ENCODE measurements around the gene LPIN3.

The LPIN3 gene

GRCh38 chr20:41318271-41318649, 22.4 kb upstream of the LPIN3 start:
- DNase-seq (ENCODE audit: low spot score), result no peak

- DNase-seq (ENCODE audit: low spot score), result no peak
Measured at GRCh38 chr20:41320441-41320840, 20.2 kb upstream of the LPIN3 start.

GRCh38 chr20:41320976-41321375, 19.6 kb upstream of the LPIN3 start:
- no peak for DNase-seq (ENCODE audit: low spot score)

- DNase-seq (ENCODE audit: low spot score), result no peak
Measured at GRCh38 chr20:41327178-41327577, 13.4 kb upstream of the LPIN3 start.

DNA sequence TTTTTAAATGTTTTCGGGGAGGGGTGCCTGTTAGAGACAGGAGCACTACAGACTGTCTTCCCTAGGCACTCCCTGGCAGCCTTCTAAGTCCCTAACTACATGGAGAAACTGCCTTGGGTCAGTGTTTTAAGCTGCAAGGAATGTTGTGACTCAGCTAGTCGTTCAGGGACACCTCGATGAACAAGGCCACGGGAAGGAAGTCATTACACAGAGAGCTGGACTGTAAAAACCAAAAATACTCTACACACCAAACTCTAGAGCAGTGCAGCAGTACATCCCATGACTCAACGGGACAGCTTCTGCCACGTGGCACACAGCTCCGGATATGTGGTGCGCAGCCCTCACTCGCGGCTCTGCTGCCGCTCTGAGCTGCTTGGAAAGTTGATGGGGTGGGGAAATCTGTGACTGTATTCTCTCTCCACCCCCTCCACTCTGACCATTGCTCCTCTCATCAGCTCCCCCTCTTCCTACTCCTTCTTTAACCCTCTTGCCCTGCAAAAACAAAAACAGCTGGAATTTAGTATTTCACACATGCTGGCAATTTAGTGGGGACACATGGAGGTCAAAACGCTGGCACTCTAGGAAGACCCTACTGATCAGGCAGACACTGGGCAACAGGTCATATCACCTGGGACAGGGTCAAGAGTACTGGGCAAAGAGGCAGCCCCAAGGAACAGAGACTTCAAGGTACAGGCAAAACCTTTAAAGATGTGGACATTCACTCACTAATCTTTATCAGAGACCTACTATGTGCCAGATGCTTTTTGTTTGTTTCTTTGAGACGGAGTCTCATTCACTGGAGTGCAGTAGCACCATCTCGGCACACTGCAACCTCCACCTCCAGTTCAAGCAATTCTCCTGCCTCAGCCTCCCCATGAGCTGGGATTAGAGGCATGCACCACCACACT, 10.9 kb upstream of the LPIN3 start:
- peak; percentile 58 for DNase-seq (ENCODE audit: low spot score)

- DNase-seq (ENCODE audit: low spot score), result peak; percentile 12
Measured at GRCh38 chr20:41330343-41330720, 10.3 kb upstream of the LPIN3 start.

DNA sequence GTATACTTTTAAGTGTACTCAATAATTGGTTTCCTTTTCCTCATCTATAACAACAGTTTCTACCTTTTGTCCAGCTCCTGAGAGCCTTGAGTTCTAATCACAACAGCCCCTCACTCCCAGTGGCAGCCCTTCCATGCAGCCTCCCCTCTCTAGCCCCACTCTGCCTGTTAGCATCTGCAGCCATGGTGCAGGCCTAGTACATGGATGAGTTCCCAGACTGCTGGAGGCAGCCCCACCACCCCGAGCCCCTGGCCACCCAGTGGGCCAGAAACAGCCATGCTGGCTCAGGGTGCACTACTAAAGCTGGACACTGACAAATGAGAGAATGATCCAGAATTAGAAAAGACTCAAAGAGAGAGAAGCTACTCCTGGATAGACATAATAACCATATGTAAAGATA, 9.7 kb upstream of the LPIN3 start:
- DNase-seq (ENCODE audit: low spot score), result no peak

GRCh38 chr20:41331731-41332130, 8.9 kb upstream of the LPIN3 start:
- no peak for DNase-seq (ENCODE audit: low spot score)

- no peak for DNase-seq (ENCODE audit: low spot score)
Measured at GRCh38 chr20:41334036-41334435, 6.6 kb upstream of the LPIN3 start.

DNA sequence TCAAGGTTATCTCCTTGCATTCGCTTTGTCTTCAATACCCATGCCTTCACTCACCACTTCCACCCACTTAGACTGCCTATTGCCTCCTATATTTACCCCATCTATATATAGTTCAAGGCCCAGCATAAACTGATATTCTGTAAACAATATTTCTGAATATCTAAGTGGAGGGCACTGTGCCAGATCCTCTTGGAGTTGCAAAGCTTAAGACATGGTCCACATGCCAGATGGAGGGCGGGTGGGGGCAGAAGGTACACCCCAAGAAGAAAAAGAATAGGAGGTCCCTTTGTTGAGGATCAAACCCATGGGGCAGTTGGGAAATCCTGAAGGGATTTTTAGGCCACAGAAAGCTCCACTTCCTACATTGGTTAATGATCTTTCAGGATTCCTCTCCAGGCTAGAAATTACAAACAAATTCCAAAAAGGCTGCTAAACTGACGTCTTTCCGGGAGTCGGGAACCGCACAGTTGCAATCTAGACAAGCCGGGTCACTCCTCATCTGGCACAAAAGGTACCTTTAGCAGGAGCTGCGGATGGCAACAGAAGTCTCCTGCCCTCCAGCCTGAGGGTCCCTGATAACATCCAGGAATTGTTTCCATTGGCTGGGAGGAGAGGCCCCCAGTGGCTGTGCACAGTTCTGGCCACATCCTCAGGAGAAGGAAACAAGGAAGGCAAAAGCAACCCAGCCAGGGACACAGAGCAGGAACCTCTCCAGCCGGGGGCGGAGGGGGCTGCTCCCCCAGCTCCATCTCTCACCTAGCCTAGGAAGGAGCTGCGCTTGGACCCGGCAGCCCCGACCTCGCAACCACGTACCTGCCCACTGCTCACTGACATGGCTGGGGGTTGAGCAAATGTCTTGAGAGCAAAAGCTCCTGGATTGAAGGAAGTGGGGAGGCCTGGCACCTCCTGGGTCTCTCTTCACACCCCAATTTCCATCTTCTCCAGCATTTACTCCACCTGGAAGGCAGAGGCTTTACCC, 5.9 kb upstream of the LPIN3 start:
- peak; percentile 14 for DNase-seq (ENCODE audit: low spot score)

DNA sequence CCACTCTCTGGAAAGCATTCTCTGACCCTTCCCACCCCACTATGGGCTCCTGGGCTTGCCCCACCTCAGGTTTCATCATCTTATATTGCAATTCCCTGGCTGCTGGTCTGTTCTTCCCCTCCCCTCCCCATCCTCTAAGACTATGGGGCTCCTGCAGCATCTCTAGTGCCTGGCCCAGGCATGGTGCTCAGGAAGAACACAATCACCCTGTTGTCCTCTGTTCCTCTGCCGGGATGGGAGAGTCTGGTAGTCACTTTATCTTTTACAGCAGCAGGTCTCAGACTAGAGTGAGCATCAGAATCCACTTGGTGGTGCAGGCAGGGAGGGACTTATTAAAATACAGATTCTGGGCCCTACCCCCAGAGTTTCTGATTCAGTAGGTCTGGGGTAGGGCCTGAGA, 5.0 kb upstream of the LPIN3 start:
- peak; percentile 12 for DNase-seq (ENCODE audit: low spot score)

DNA sequence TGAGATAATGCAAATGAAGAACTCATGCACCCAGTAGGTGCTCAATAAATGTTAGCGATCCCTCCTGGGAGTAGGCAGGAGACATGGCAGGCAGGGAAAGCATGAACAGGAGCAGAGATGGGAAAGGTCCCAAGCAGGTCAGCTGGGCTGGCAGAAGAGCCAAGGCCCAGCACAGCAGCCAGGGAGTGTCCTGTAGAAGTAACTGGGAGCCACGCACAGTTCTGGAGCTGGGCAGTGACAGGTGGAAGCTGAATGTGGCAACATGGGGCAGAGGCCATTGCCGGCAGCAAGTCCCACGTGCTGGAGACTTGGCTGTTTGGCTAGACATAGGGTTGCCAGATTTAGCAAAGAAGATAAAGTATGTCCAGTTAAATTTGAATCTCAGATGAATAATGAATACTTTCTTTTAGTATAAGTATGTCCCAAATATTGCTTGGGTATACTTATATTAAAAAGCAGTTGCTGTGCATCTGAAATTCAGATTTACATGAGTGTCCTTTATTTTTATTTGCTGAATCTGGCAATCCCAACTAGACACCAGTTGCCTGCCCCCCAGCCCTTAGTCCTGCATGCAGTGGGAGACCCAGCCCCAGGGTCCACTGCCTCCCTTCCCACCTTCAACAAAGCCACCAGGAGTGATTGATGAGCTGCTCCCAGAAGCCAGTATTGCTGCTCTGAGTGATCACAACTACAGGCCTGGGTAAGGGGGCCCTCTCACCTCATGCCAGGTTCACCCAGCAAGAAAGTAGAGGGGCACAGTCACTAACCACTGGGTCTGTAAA, 3.7 kb upstream of the LPIN3 start:
- no peak for DNase-seq (ENCODE audit: low spot score)

- DNase-seq (ENCODE audit: low spot score), result peak; percentile 77
Measured at GRCh38 chr20:41339957-41340326, 679 bp upstream of the LPIN3 start.

GRCh38 chr20:41342474-41343464, 2.1 kb downstream of the LPIN3 start:
- no peak for DNase-seq (ENCODE audit: low spot score)

GRCh38 chr20:41344477-41344876, 3.9 kb downstream of the LPIN3 start:
- no peak for DNase-seq (ENCODE audit: low spot score)

- no peak for DNase-seq (ENCODE audit: low spot score)
Measured at GRCh38 chr20:41344938-41345728, 4.5 kb downstream of the LPIN3 start.

- DNase-seq (ENCODE audit: low spot score), result no peak
Measured at GRCh38 chr20:41345729-41346067, 5.1 kb downstream of the LPIN3 start.

DNA sequence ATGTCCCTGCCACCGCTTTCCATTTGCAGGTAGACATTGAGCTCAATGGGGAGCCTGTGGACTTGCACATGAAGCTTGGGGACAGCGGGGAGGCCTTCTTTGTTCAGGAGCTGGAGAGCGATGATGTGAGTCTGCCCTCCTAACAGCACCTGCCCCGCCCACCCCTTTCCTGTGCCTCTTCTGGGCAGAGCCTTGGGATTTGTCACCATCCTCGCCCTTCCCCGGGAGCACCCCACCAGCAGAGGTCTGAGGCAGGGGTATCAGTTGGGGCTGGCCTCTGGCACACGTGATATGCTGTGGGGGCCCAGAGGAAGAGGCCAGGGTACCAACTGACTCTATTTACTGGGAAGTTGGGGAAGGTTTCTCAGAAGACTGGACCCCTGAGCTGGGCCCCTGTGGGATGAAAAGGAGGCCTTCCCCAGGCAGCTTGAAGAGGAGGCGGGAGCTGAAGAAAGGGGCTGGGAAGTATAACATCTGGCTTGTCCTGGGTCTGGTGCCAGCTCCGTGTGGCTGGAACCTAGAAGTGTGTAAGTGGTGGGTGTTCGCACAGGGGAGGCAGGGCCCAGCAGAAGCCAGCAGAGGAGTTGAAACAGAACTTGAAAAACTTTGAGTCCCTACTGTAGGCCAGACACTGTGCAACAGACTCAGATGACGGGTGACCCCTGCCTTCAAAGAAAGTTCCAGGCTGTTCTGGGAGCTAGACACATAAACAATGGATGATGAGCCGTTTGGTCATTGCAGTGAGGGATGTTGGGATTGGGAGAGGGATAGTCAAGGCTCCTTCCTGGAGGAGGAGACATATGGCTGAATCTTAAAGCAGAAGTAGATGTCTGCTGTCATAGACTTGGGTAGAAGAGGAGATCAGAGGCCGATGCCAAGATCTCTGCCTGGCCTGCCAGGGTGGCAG, 7.2 kb downstream of the LPIN3 start:
- DNase-seq (ENCODE audit: low spot score), result no peak
